ENCODE results near the gene RCOR1. TPM values are rescaled to one million over a fixed set of nuclear protein-coding genes. Genes with fewer than 3 reads are reported as not detected.

RCOR1 gene
- total RNA-seq, 4 donors from 2014 or later = 3.3 to 40.0 (median 19.7) TPM

DNA sequence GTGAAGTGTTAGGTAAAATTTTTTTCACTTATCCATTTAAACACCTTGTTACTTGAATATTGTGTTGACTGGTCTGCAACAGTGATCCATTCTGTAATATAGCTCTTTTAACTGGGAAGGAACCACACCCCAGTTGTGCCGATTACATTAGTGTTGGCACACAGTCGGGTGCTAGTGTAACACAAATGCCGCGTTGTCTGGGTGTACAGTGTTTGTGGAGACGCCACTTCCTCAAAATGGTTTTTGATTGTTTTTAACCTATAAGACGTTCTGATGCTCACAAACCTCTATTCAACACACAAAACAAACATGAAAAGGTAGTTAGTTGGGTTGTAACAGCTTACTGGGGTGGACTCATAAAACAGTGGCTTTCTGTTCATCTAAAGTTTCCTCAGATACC, 136.8 kb downstream of the RCOR1 start:
- Histone ChIP-seq H3K27ac (no peak overlapping the region), H3K9me3 (no peaks in the 10 kb centered on the region), H3K36me3 (no peaks in the 10 kb centered on the region), H3K4me3 (no peak overlapping the region), H3K27me3 (no peaks in the 10 kb centered on the region), H3K4me1 (no peaks in the 10 kb centered on the region)
- DNase-seq = no peak
- intact Hi-C loops (cut with DNase I; ENCODE audit: low total_unique reads) = no loop called here
- TF ChIP-seq, protein P1, sequence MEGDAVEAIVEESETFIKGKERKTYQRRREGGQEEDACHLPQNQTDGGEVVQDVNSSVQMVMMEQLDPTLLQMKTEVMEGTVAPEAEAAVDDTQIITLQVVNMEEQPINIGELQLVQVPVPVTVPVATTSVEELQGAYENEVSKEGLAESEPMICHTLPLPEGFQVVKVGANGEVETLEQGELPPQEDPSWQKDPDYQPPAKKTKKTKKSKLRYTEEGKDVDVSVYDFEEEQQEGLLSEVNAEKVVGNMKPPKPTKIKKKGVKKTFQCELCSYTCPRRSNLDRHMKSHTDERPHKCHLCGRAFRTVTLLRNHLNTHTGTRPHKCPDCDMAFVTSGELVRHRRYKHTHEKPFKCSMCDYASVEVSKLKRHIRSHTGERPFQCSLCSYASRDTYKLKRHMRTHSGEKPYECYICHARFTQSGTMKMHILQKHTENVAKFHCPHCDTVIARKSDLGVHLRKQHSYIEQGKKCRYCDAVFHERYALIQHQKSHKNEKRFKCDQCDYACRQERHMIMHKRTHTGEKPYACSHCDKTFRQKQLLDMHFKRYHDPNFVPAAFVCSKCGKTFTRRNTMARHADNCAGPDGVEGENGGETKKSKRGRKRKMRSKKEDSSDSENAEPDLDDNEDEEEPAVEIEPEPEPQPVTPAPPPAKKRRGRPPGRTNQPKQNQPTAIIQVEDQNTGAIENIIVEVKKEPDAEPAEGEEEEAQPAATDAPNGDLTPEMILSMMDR (IDR thresholded peaks at IDR 0.05) = no peak
- TF ChIP-seq POLR2A (IDR thresholded peaks at IDR 0.05) = no peak

DNA sequence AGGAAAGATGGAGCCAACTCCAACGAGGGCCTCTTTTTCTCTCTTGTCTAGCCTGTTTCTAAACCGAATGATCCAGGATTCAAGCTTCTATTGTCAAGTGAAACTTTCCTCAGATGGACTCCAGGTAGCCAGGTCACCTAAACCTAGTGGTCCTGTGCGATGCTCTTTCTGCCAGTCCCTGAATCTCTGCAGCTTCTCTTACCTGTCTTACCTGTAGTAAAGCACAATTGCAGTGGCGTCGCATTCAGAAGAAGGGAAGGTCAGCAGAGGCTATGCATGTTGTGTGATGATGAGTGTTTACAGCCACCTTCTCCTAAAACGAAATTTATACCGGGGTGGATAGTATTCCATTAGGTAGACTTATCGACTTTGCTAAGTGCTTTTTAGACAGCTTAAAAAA, 137.4 kb downstream of the RCOR1 start:
- no peak for DNase-seq
- H3K36me3 ChIP-seq = no peaks in the 10 kb centered on the region

DNA sequence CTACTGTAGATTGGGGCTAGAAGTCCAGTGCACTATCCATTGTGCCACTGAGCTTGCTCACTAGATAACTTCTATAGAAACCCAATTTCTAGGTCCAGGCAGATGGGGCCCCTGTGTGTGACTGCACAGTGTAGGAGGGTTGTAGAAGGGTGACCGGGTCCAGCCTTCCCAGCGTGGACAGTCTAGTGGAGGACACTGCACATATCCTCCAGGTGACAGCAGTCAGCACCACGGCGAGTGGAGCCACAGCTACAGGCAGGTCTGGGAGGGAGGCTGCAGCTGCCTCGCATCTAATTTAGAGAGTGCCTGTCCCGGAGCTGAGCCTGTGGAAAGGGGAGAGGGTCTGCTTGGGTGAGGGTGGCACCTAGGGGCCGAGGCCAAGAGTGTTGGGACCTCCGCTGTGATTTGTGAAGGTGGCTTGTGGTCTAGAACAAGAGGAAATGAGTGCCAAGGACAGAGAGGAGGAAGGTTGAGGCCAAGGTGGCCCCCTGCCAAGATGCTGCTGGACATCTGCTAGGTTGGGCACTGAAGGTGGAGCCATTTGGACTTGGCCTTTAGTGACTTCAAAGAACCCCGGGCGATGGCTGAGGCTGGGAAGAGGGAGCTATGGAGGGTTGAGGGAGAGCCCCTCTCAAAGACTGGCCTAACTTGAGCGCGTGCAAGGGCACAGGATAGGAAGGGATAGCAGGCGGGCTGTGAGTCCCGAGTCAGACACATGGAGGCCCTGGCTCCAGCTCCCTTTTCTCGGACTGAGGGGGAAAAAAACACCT, 138.8 kb downstream of the RCOR1 start:
- Histone ChIP-seq H3K4me3 (no peak overlapping the region), H3K36me3 (no peaks in the 10 kb centered on the region), H3K4me1 (no peaks in the 10 kb centered on the region), H3K9me3 (no peaks in the 10 kb centered on the region), H3K27ac (no peak overlapping the region), H3K27me3 (no peaks in the 10 kb centered on the region)
- TF ChIP-seq, protein P1 (IDR thresholded peaks at IDR 0.05) = no peak
- TF ChIP-seq POLR2A (IDR thresholded peaks at IDR 0.05) = no peak
- DNase-seq = no peak
- intact Hi-C loops (cut with DNase I; ENCODE audit: low total_unique reads) = no loop called here

More for the DNA sequence above, 137.4 kb downstream of the RCOR1 start:
- Histone ChIP-seq H3K4me3 (no peak overlapping the region), H3K9me3 (no peaks in the 10 kb centered on the region), H3K4me1 (no peaks in the 10 kb centered on the region), H3K27me3 (no peaks in the 10 kb centered on the region), H3K27ac (no peak overlapping the region)
- intact Hi-C loops (cut with DNase I; ENCODE audit: low total_unique reads) = no loop called here
- no peak for TF ChIP-seq POLR2A (IDR thresholded peaks at IDR 0.05)
- TF ChIP-seq, protein P1 (IDR thresholded peaks at IDR 0.05) = no peak

DNA sequence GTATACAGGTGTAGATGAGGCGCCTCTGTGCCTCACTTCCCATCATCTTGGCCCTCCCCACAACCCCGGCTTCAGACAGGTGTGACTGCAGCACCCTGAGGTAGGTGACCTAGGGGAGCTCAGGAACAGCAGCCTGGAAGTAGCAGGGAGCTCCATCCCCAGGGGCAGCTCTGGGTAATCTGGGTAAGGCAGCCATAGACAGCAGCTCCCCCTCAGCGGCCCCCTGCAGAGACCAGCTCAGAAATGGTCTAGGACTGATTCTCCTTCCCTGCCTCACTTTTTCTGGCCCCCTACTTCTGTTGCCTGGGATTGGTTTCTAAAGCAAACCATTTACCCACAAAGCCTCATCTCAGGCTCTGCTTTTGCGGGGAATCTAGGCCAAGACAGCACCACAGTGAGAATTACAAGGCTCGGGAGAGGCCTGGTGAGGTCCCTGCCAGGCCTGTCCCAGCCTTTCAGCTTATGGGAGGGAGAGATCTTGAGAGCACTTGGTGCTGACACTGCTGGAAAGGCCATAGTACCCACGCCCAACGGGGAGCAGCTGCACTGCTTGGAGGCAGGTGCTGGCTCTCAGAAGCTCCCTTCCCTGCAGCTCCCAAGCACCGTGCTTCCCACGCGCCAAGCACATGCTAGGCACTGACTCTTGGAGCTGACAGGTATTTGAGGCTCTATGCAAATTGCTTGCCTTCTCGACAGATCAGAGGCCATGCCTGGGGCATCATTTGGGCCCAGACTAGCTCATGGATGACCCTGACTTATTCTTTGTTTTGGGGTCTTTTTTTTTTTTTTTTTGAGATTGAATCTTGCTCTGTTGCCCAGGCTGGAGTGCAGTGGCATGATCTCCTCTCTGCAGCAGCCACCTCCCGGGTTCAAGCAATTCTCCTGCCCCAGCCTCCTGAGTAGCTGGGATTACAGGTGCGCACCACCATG, 139.7 kb downstream of the RCOR1 start:
- H3K27me3 ChIP-seq = no peaks in the 10 kb centered on the region
- TF ChIP-seq POLR2A (IDR thresholded peaks at IDR 0.05) = no peak
- TF ChIP-seq, protein P1 (IDR thresholded peaks at IDR 0.05) = no peak
- DNase-seq = no peak
- H3K4me1 ChIP-seq = no peaks in the 10 kb centered on the region
- intact Hi-C loops (cut with DNase I; ENCODE audit: low total_unique reads) = no loop called here
- no peak overlapping the region for H3K4me3 ChIP-seq
- no peaks in the 10 kb centered on the region for H3K9me3 ChIP-seq
- no peaks in the 10 kb centered on the region for H3K36me3 ChIP-seq
- no peak overlapping the region for H3K27ac ChIP-seq

DNA sequence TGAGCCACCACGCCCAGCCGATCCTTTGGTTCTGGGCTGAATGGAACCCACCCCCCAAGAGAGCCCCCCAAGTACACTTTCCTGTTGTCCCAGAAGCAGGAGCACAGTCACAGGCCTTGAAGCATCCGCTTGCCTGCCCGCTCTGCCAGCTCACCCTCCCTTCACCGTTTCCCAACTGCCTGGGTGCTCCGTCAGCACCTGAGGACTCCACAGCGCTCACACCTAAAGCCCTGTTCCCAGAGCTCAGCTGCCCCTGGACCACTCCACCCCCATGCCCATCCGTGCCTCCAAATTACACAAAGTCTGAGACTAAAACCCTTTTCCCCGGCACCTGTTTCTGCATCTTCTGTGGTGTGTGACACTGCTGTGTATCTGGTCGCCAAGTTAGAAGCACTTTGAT, 140.5 kb downstream of the RCOR1 start:
- Histone ChIP-seq H3K4me3 (no peak overlapping the region), H3K27ac (no peak overlapping the region), H3K4me1 (no peaks in the 10 kb centered on the region), H3K27me3 (no peaks in the 10 kb centered on the region), H3K9me3 (no peaks in the 10 kb centered on the region), H3K36me3 (no peaks in the 10 kb centered on the region)
- TF ChIP-seq POLR2A (IDR thresholded peaks at IDR 0.05) = no peak
- TF ChIP-seq, protein P1 (IDR thresholded peaks at IDR 0.05) = no peak
- intact Hi-C loops (cut with DNase I; ENCODE audit: low total_unique reads) = no loop called here
- no peak for DNase-seq
